Liver (tissue), 9 donors: ENCODE data around the gene TMEM187. TPM values are rescaled to one million over a fixed set of nuclear protein-coding genes. Genes with fewer than 3 reads are reported as not detected.

Experiments used
- DNase-seq: peaks from one replicate; pipeline ENCODE4 v3.0.0-alpha.2; 2017; ENCODE audit warnings: low spot score
- H3K27ac ChIP-seq, 2 donors: one replicate each; pipeline ENCODE4 v1.7.0; 2013; ENCODE audit warnings: inconsistent platforms in 2 of 2, low read length in 2 of 2, control low read depth in 1 of 2, low read depth in 1 of 2, mild to moderate bottlenecking in 1 of 2
- H3K27me3 ChIP-seq, 4 donors: one replicate each; pipeline versions ENCODE4 v1.6.1 to v1.7.0; 2013; ENCODE audit warnings: low read length in 3 of 4, inconsistent platforms in 1 of 4, mild to moderate bottlenecking in 1 of 4, moderate library complexity in 1 of 4; ENCODE audit not compliant: control insufficient read depth in 4 of 4, insufficient read depth in 4 of 4
- H3K36me3 ChIP-seq, 4 donors: one replicate each; pipeline versions ENCODE4 v1.6.1 to v1.7.0; 2013; ENCODE audit warnings: low read length in 3 of 4, mild to moderate bottlenecking in 3 of 4, low read depth in 1 of 4, moderate library complexity in 1 of 4; ENCODE audit not compliant: control insufficient read depth in 4 of 4, insufficient read depth in 3 of 4
- H3K4me1 ChIP-seq, 4 donors: one replicate each; pipeline versions ENCODE4 v1.6.1 to v1.7.0; 2013; ENCODE audit warnings: low read length in 3 of 4, mild to moderate bottlenecking in 3 of 4, moderate library complexity in 1 of 4; ENCODE audit not compliant: control insufficient read depth in 4 of 4, insufficient read depth in 4 of 4
- H3K4me3 ChIP-seq, 3 donors: one replicate each; pipeline versions ENCODE4 v1.6.1 to v1.7.0; 2013; ENCODE audit warnings: low read length in 3 of 3, control low read depth in 1 of 3, low read depth in 1 of 3, mild to moderate bottlenecking in 1 of 3
- H3K9ac ChIP-seq, 2 donors: one replicate each; pipeline ENCODE4 v1.7.0; 2013; ENCODE audit warnings: low read length in 2 of 2, mild to moderate bottlenecking in 2 of 2, moderate library complexity in 2 of 2, control low read depth in 1 of 2, low read depth in 1 of 2
- H3K9me3 ChIP-seq, 4 donors: one replicate each; pipeline versions ENCODE4 v1.6.1 to v1.7.0; 2013; ENCODE audit warnings: low read length in 3 of 4; ENCODE audit not compliant: control insufficient read depth in 4 of 4
- ATF3 ChIP-seq: IDR thresholded peaks from 2 replicates; pipeline ENCODE4 v1.6.1; 2016; ENCODE audit warnings: antibody characterized with exemption
- CTCF ChIP-seq: fragments of 150-350 bp; IDR thresholded peaks from 2 replicates; pipeline ENCODE4 v1.5.1; 2017; ENCODE audit warnings: improper control_type of control experiment, low read depth, low read length; ENCODE audit not compliant: missing input control
- EGR1 ChIP-seq, 2 donors: IDR thresholded peaks; 2 replicates each; pipeline ENCODE4 v1.6.1; 2016 to 2018; ENCODE audit warnings: antibody characterized with exemption in 2 of 2, low read depth in 2 of 2
- FOXA1 ChIP-seq: IDR thresholded peaks from 2 replicates; pipeline ENCODE4 v1.6.1; 2016; ENCODE audit warnings: antibody characterized with exemption
- FOXA2 ChIP-seq: IDR thresholded peaks from 2 replicates; pipeline ENCODE4 v1.6.1; 2016; ENCODE audit warnings: antibody characterized with exemption
- GABPA ChIP-seq, 2 donors: IDR thresholded peaks in 1 of 2; conservative IDR thresholded peaks in 1 of 2; 2 replicates each; pipeline ENCODE4 v1.6.1; 2016; ENCODE audit warnings: antibody characterized with exemption in 2 of 2, mild to moderate bottlenecking in 1 of 2, moderate library complexity in 1 of 2
- HNF4A ChIP-seq, 2 donors: conservative IDR thresholded peaks; 2 replicates each; pipeline ENCODE4 v1.6.1; 2016; ENCODE audit warnings: antibody characterized with exemption in 2 of 2, mild to moderate bottlenecking in 2 of 2
- HNF4G ChIP-seq: IDR thresholded peaks from 2 replicates; pipeline ENCODE4 v1.6.1; 2016; ENCODE audit warnings: antibody characterized with exemption
- JUND ChIP-seq, 2 donors: IDR thresholded peaks; 2 replicates each; pipeline ENCODE4 v1.6.1; 2016; ENCODE audit warnings: antibody characterized with exemption in 2 of 2
- MAX ChIP-seq: IDR thresholded peaks from 2 replicates; pipeline ENCODE4 v1.6.1; 2016; ENCODE audit warnings: antibody characterized with exemption
- NR2F2 ChIP-seq: IDR thresholded peaks from 2 replicates; pipeline ENCODE4 v1.6.1; 2016; ENCODE audit warnings: antibody characterized with exemption
- RAD21 ChIP-seq, 2 donors: IDR thresholded peaks; 2 replicates each; pipeline ENCODE4 v1.6.1; 2016; ENCODE audit warnings: antibody characterized with exemption in 2 of 2, mild to moderate bottlenecking in 2 of 2
- REST ChIP-seq: IDR thresholded peaks from 2 replicates; pipeline ENCODE4 v1.6.1; 2016; ENCODE audit warnings: antibody characterized with exemption, mild to moderate bottlenecking
- RXRA ChIP-seq, 2 donors: IDR thresholded peaks; 2 replicates each; pipeline ENCODE4 v1.6.1; 2017 to 2018; ENCODE audit warnings: antibody characterized with exemption in 2 of 2, mild to moderate bottlenecking in 1 of 2
- SP1 ChIP-seq: IDR thresholded peaks from 2 replicates; pipeline ENCODE4 v1.6.1; 2018; ENCODE audit warnings: antibody characterized with exemption, mild to moderate bottlenecking
- TAF1 ChIP-seq: conservative IDR thresholded peaks from 2 replicates; pipeline ENCODE4 v1.6.1; 2016; ENCODE audit warnings: antibody characterized with exemption, mild to moderate bottlenecking
- YY1 ChIP-seq: IDR thresholded peaks from 2 replicates; pipeline ENCODE4 v1.6.1; 2016; ENCODE audit warnings: antibody characterized with exemption, mild to moderate bottlenecking
- ZBTB33 ChIP-seq: IDR thresholded peaks from 2 replicates; pipeline ENCODE4 v1.6.1; 2016; ENCODE audit warnings: antibody characterized with exemption
- WGBS: extraction: QIAGEN DNeasy Blood & Tissue Kit; methylation state at CpG from one replicate; pipeline ENCODE4 v1.1.7; 2013; 5-methylcytosine and 5-hydroxymethylcytosine counted together
- polyA plus RNA-seq, 2 donors: library from polyadenylated mRNA; stranded (reverse) in 1 of 2; unstranded in 1 of 2; fragments of 200-250 nt in 1 of 2; fragments of >200 nt in 1 of 2; fragmentation: Nextera tagmentation in 1 of 2; extraction: Ambion mirVana in 1 of 2; gene quantifications; one replicate each; pipeline versions ENCODE4 v1.2.1 to v1.2.3, GENCODE V29; 2013 to 2015
- total RNA-seq, 2 donors: library from RNA; depleted of rRNA; stranded (reverse); fragments of >200 nt; gene quantifications; one replicate each; pipeline ENCODE4 v1.2.3, GENCODE V29; 2014
- donor health status: healthy.
- donor health status: healthy.
- donor health status: healthy.
- donor health status: healthy.
- donor health status: healthy.

The TMEM187 gene
- total and polyA plus RNA-seq, 4 donors, result 2.9 to 5.8 (median 4.1) TPM

GRCh38 chrX:153955228-153955732 lies 17.3 kb upstream of the TMEM187 start:
- TF ChIP-seq TAF1, result no peak
- no peak for TF ChIP-seq HNF4A (conservative IDR thresholded peaks at IDR 0.05)
- TF ChIP-seq MAX, result no peak
- TF ChIP-seq ATF3, result no peak
- no peak for TF ChIP-seq HNF4G
- TF ChIP-seq SP1, result no peak
- TF ChIP-seq GABPA (IDR thresholded peaks at IDR 0.05 in 1 of 2, conservative IDR thresholded peaks at IDR 0.05 in 1 of 2), result no peak
- no peak for TF ChIP-seq NR2F2
- TF ChIP-seq CTCF, result no peak
- TF ChIP-seq EGR1 (IDR thresholded peaks at IDR 0.05; ENCODE audit: low read depth in 2 of 2), result no peak
- TF ChIP-seq RXRA (IDR thresholded peaks at IDR 0.05), result no peak
- no peak for TF ChIP-seq FOXA2
- TF ChIP-seq YY1, result no peak
- TF ChIP-seq RAD21 (IDR thresholded peaks at IDR 0.05), result no peak
- no peak for TF ChIP-seq ZBTB33
- TF ChIP-seq JUND (IDR thresholded peaks at IDR 0.05), result no peak
- no peak for TF ChIP-seq REST
- no peak for TF ChIP-seq FOXA1
- WGBS, result 86% methylated on average over 12 of the region's 12 CpGs
- H3K27ac ChIP-seq, result no peak overlapping the region
- H3K4me1 ChIP-seq, result no peaks in the 10 kb centered on the region
- H3K4me3 ChIP-seq, result no peak overlapping the region
- H3K9me3 ChIP-seq, result no peaks in the 10 kb centered on the region
- DNase-seq, result no peak
- peaks cover 32 to 95% (median 35%) of the 10 kb centered on the region in 4 donors for H3K36me3 ChIP-seq
- H3K27me3 ChIP-seq, result no peaks in the 10 kb centered on the region
- H3K9ac ChIP-seq, result no peak overlapping the region
